Panc1 (cell line): ENCODE results near the gene MOAP1. TPM values are rescaled to one million over a fixed set of nuclear protein-coding genes. Genes with fewer than 3 reads are reported as not detected.

Source experiments
- ATAC-seq: fragments of 200-7000 bp; cut with Tn5 transposase; 2 replicates; pipeline ENCODE4 v1.9.1; 2020; ENCODE audit warnings: mild to moderate bottlenecking, moderate library complexity
- BruUV-seq: library from RNA; stranded (reverse); fragments of 400-500 nt; replicated peaks from 2 replicates; lab custom pipeline; 2021; lab: Mats Ljungman, UMichigan
- CTCF ChIA-PET: fragments of 300-600 bp; sonication (Branson Sonifier 250); formaldehyde crosslinking; loops from one replicate; lab custom pipeline; 2022; ENCODE audit warnings: antibody characterized with exemption; lab: Charles Lee
- POLR2A ChIA-PET: fragments of 300-600 bp; sonication (Branson Sonifier 250); formaldehyde crosslinking; loops from one replicate; lab custom pipeline; 2022; ENCODE audit warnings: antibody characterized with exemption; lab: Charles Lee
- DNase-seq: peaks from one replicate; pipeline ENCODE4 v3.0.0-alpha.2; 2010; ENCODE audit warnings: low read depth, low spot score
- H3K27ac ChIP-seq: 2 replicates; pipeline ENCODE4 v1.5.1; 2011; ENCODE audit warnings: mild to moderate bottlenecking, low read length, inconsistent platforms
- H3K27me3 ChIP-seq: fragments of 200-500 bp; sonication (Bioruptor generic); 2 replicates; pipeline ENCODE4 v1.6.0; 2014; ENCODE audit warnings: low read length, inconsistent platforms; ENCODE audit not compliant: control insufficient read depth, insufficient read depth
- H3K36me3 ChIP-seq: fragments of 200-500 bp; sonication (Bioruptor generic); 2 replicates; pipeline ENCODE4 v1.5.1; 2014; ENCODE audit warnings: inconsistent platforms, mild to moderate bottlenecking, low read length, moderate library complexity; ENCODE audit not compliant: control insufficient read depth, insufficient read depth
- H3K4me1 ChIP-seq: 2 replicates; pipeline ENCODE4 v1.5.1; 2011; ENCODE audit warnings: inconsistent platforms, mild to moderate bottlenecking, low read length, moderate library complexity; ENCODE audit not compliant: control insufficient read depth, insufficient read depth
- H3K4me3 ChIP-seq, 2 experiments: 2 replicates each; pipeline ENCODE4 v1.5.1; 2011 to 2012; ENCODE audit warnings: low read depth in 2 of 2, low read length in 2 of 2, mild to moderate bottlenecking in 2 of 2, inconsistent platforms in 1 of 2, moderate library complexity in 1 of 2
- H3K9me3 ChIP-seq: fragments of 200-500 bp; sonication (Bioruptor generic); 2 replicates; pipeline ENCODE4 v1.5.1; 2014; ENCODE audit warnings: low read depth, mild to moderate bottlenecking, inconsistent platforms, low read length, moderate library complexity; ENCODE audit not compliant: control insufficient read depth, insufficient read depth
- POLR2AphosphoS5 ChIP-seq: IDR thresholded peaks from 2 replicates; pipeline ENCODE4 v1.6.1; 2012; ENCODE audit warnings: mild to moderate bottlenecking, low read depth, low read length, moderate library complexity
- SIN3A ChIP-seq: IDR thresholded peaks from 2 replicates; pipeline ENCODE4 v1.6.1; 2012; ENCODE audit warnings: low read depth, mild to moderate bottlenecking, low read length, moderate library complexity, borderline replicate concordance; ENCODE audit not compliant: insufficient read depth
- TCF7L2 ChIP-seq: IDR thresholded peaks from 2 replicates; pipeline ENCODE4 v1.6.1; 2011; ENCODE audit warnings: mild to moderate bottlenecking, low read depth, low read length, inconsistent platforms
- in situ Hi-C: cut with HindIII; loops from 2 replicates; pipeline ENCODE4 v1.10.0; 2016; ENCODE audit warnings: low sequenced_read_pairs, low pct_unique_long_range_greater_than_20kb
- intact Hi-C: fragments of 100-400 bp; cut with micrococcal nuclease; formaldehyde crosslinking; loops from one replicate; pipeline ENCODE4 v1.10.0; 2022; ENCODE audit not compliant: unreplicated experiment
- total RNA-seq: library from RNA; stranded (reverse); gene quantifications from one replicate; pipeline ENCODE4 v1.2.1, GENCODE V29; 2021; ENCODE audit not compliant: unreplicated experiment
- TF ChIP-seq, protein P1 (sequence below), 2 experiments: IDR thresholded peaks; 2 replicates each; pipeline ENCODE4 v1.6.1; 2011 to 2012; ENCODE audit warnings: low read depth in 2 of 2, control low read depth in 1 of 2, low read length in 1 of 2, mild to moderate bottlenecking in 1 of 2, moderate library complexity in 1 of 2; ENCODE audit not compliant: insufficient read depth in 1 of 2
- TF ChIP-seq, protein P2 (sequence below): fragments of 450-650 bp; IDR thresholded peaks from 2 replicates; pipeline ENCODE4 v1.5.1; 2017; ENCODE audit warnings: mild to moderate bottlenecking

Gene MOAP1
- total RNA-seq, 1 experiment from 2014 or later, result 6.9 TPM

DNA sequence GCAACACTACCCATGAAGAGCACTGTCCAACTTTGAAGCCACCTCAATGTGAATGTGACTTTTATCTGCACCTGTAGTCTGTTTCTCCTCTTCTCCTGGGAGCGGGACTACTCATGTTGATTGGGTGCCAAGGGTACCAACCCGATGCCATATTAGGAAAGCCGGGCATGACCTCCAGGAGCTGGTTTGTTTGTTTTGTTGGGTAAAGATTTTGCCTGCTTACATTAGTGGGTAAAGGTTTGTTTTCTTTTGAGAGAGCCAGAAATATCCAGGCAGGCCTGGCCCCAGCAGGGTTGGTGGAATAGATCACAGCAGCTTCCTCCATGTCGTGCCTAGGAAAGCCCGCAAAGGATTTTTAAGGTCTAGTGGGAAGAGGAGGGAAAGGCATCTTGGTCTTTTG is 49.3 kb downstream of the MOAP1 start:
- no peaks in the 10 kb centered on the region for H3K27me3 ChIP-seq
- in situ Hi-C loops, result no loop called here
- no peaks in the 10 kb centered on the region for H3K4me1 ChIP-seq
- H3K36me3 ChIP-seq, result no peaks in the 10 kb centered on the region
- intact Hi-C loops, result loop anchor here (10.0 kb wide), 1 partner anchor 181 kb away; no protein-coding TSS in a partner anchor
- ATAC-seq (no peak), DNase-seq (no peak)
- no peaks in the 10 kb centered on the region for H3K9me3 ChIP-seq
- H3K27ac ChIP-seq, result no peak overlapping the region
- ChIA-PET CTCF (no interaction called here), POLR2A (no interaction called here)
- TF ChIP-seq, protein P1, sequence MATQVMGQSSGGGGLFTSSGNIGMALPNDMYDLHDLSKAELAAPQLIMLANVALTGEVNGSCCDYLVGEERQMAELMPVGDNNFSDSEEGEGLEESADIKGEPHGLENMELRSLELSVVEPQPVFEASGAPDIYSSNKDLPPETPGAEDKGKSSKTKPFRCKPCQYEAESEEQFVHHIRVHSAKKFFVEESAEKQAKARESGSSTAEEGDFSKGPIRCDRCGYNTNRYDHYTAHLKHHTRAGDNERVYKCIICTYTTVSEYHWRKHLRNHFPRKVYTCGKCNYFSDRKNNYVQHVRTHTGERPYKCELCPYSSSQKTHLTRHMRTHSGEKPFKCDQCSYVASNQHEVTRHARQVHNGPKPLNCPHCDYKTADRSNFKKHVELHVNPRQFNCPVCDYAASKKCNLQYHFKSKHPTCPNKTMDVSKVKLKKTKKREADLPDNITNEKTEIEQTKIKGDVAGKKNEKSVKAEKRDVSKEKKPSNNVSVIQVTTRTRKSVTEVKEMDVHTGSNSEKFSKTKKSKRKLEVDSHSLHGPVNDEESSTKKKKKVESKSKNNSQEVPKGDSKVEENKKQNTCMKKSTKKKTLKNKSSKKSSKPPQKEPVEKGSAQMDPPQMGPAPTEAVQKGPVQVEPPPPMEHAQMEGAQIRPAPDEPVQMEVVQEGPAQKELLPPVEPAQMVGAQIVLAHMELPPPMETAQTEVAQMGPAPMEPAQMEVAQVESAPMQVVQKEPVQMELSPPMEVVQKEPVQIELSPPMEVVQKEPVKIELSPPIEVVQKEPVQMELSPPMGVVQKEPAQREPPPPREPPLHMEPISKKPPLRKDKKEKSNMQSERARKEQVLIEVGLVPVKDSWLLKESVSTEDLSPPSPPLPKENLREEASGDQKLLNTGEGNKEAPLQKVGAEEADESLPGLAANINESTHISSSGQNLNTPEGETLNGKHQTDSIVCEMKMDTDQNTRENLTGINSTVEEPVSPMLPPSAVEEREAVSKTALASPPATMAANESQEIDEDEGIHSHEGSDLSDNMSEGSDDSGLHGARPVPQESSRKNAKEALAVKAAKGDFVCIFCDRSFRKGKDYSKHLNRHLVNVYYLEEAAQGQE (IDR thresholded peaks at IDR 0.05; ENCODE audit: insufficient read depth in 1 of 2, low read depth in 2 of 2, low read length in 1 of 2), result no peak
- TF ChIP-seq SIN3A (no peak), TCF7L2 (no peak), POLR2AphosphoS5 (no peak)
- TF ChIP-seq, protein P2, sequence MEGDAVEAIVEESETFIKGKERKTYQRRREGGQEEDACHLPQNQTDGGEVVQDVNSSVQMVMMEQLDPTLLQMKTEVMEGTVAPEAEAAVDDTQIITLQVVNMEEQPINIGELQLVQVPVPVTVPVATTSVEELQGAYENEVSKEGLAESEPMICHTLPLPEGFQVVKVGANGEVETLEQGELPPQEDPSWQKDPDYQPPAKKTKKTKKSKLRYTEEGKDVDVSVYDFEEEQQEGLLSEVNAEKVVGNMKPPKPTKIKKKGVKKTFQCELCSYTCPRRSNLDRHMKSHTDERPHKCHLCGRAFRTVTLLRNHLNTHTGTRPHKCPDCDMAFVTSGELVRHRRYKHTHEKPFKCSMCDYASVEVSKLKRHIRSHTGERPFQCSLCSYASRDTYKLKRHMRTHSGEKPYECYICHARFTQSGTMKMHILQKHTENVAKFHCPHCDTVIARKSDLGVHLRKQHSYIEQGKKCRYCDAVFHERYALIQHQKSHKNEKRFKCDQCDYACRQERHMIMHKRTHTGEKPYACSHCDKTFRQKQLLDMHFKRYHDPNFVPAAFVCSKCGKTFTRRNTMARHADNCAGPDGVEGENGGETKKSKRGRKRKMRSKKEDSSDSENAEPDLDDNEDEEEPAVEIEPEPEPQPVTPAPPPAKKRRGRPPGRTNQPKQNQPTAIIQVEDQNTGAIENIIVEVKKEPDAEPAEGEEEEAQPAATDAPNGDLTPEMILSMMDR, result no peak
- BruUV-seq, result no TSS peak
- no peak overlapping the region for H3K4me3 ChIP-seq

DNA sequence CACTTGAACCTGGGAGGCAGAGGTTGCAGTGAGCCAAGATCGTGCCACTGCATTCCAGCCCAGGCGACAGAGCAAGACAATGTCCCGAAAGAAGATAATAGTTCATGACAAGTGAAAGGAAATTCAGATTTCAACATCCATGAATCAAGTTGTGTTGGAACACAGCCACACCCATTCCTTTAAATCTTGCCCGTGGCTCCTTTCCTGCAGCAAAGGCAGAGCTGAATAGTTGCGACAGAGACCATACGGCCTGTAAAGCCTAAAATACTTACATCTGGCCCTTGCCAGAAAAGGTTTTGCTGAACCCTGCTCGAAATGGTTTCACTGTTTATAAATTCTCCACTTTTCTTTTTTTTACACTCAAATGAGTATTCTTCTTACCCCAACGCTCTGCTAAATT is 51.2 kb downstream of the MOAP1 start:
- Histone ChIP-seq H3K4me3 (no peak overlapping the region), H3K9me3 (no peaks in the 10 kb centered on the region), H3K27me3 (no peaks in the 10 kb centered on the region), H3K27ac (no peak overlapping the region), H3K36me3 (no peaks in the 10 kb centered on the region), H3K4me1 (no peaks in the 10 kb centered on the region)
- CTCF ChIA-PET, result interaction anchor here (0.6 to 2.3 kb wide), 2 partner anchors 20 to 362 kb away, joined by 3 to 22 read pairs; no protein-coding TSS in a partner anchor
- DNase-seq, result no peak
- POLR2A ChIA-PET, result no interaction called here
- no peak for ATAC-seq
- intact Hi-C loops (loop anchor here (10.0 kb wide), 1 partner anchor 179 kb away; no protein-coding TSS in a partner anchor), in situ Hi-C loops (no loop called here)
- TF ChIP-seq TCF7L2 (no peak), POLR2AphosphoS5 (no peak), SIN3A (no peak)
- TF ChIP-seq, protein P1 (IDR thresholded peaks at IDR 0.05; ENCODE audit: insufficient read depth in 1 of 2, low read depth in 2 of 2, low read length in 1 of 2), result no peak
- TF ChIP-seq, protein P2, result no peak
- no TSS peak for BruUV-seq
